ENCODE results near the gene KNDC1. TPM values are rescaled to one million over a fixed set of nuclear protein-coding genes. Genes with fewer than 3 reads are reported as not detected.

KNDC1 gene
- total and polyA plus RNA-seq, 2 experiments from 2014 or later = 1.8 to 16.0 TPM

DNA sequence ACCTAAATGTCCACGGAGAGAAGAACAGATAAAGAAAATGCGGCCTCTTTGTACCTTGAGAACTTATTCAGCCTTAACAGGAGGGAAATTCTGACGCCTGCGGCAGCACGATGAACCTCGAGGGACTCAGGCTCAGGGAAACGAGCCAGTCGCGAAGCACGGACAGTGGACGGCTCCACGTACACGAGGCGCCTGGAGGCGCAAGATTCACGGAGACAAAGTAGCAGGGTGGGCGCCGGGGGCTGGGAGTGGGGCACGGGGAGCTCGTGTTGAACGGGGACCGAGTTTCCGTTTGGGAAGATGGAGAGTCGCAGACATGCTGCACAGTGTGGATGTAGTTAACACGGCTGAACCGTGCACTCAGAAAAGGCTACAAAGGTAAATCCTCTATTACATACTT lies 56.8 kb downstream of the KNDC1 start (continued):
- TF ChIP-seq POLR2AphosphoS5 (IDR thresholded peaks at IDR 0.05; ENCODE audit: low read depth) (no peak), CTCF (conservative IDR thresholded peaks at IDR 0.05; ENCODE audit: low read depth in 2 of 2) (no peak)

DNA sequence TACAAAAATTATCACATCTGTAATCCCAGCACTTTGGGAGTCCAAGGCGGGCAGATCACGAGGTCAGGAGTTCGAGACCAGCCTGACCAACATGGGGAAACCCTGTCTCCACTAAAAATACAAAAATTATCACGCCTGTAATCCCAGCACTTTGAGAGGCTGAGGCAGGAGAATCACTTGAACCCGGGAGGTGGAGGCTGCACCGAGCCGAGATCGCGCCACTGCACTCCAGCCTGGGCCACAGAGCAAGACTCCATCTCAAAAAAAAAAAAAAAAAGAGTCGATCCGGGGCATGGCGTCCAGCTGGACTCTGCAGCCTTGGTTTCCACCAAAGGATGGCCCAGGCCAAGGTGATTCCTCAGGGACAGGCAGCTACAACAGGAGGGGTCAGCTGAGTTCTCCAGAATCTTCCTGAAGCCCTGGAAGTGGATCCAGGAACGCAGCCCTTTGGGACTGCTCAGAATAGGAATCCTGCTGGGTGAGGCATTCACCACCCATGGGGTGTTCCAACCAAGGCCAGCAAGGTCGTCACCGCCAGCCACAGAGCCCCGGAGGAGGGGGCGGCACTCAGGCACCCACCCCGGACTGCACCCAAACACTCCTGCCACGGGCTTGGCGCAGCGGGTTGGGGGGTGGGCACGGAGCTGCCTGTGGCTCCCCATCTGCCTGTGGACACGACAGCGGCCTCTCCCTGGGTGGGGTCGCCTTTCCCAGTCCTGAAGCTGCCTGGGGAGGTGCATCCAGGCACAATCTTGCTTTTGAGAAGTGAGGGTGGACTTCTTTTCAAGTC lies 58.0 kb downstream of the KNDC1 start:
- H3K27ac ChIP-seq (ENCODE audit: low read depth) = no peak overlapping the region
- H3K4me2 ChIP-seq = no peak overlapping the region
- ATAC-seq (peak; percentile 11), DNase-seq (ENCODE audit: low spot score) (no peak)
- H3F3A ChIP-seq (replicated peaks; ENCODE audit: low read depth) = peaks cover 14% of the 10 kb centered on the region; the same call in 1 of the 2 replicates
- H3K27me3 ChIP-seq (ENCODE audit: insufficient read depth) = no peaks in the 10 kb centered on the region
- Mint-ChIP-seq H3K36me3 (ENCODE audit: low read depth) (peaks cover 3% of the 10 kb centered on the region; the same call in 1 of the 3 replicates), H3K4me1 (peaks cover 3% of the 10 kb centered on the region), H3K27ac (no peak overlapping the region), H3K4me3 (no peak overlapping the region), H3K27me3 (ENCODE audit: insufficient read depth, low read depth, poor library complexity) (peaks cover 11% of the 10 kb centered on the region), H3K9me3 (no peaks in the 10 kb centered on the region; the same call in 2 of the 3 replicates)
- no peak overlapping the region for H3K4me3 ChIP-seq
- no peak overlapping the region for H2AFZ ChIP-seq
- no peaks in the 10 kb centered on the region for H4K20me1 ChIP-seq (replicated peaks; ENCODE audit: insufficient read depth)
- H3K79me2 ChIP-seq (replicated peaks; ENCODE audit: insufficient read depth) = no peaks in the 10 kb centered on the region
- no peaks in the 10 kb centered on the region for H3K9me2 ChIP-seq (ENCODE audit: insufficient read depth)
- H3K4me1 ChIP-seq (ENCODE audit: insufficient read depth) = 0 out of 2 replicates have a peak, but pooled peaks cover 4% of the 10 kb centered on the region
- H3K36me3 ChIP-seq (ENCODE audit: insufficient read depth) = no peaks in the 10 kb centered on the region
- TF ChIP-seq ZNF462 (CRISPR knock-in tag; IDR thresholded peaks at IDR 0.05) (no peak), POLR2AphosphoS5 (IDR thresholded peaks at IDR 0.05; ENCODE audit: low read depth) (no peak), EZH2 (IDR thresholded peaks at IDR 0.05; ENCODE audit: low read depth, unreplicated experiment) (no peak), REST (IDR thresholded peaks at IDR 0.05; ENCODE audit: unreplicated experiment) (no peak), ZNF331 (CRISPR knock-in tag; IDR thresholded peaks at IDR 0.05; ENCODE audit: low read depth) (no peak), JUNB (IDR thresholded peaks at IDR 0.05; ENCODE audit: unreplicated experiment) (no peak), ZNF114 (CRISPR knock-in tag; IDR thresholded peaks at IDR 0.05) (no peak), EZH2phosphoT487 (IDR thresholded peaks at IDR 0.05; ENCODE audit: unreplicated experiment) (no peak)
- TF ChIP-seq, protein P1, sequence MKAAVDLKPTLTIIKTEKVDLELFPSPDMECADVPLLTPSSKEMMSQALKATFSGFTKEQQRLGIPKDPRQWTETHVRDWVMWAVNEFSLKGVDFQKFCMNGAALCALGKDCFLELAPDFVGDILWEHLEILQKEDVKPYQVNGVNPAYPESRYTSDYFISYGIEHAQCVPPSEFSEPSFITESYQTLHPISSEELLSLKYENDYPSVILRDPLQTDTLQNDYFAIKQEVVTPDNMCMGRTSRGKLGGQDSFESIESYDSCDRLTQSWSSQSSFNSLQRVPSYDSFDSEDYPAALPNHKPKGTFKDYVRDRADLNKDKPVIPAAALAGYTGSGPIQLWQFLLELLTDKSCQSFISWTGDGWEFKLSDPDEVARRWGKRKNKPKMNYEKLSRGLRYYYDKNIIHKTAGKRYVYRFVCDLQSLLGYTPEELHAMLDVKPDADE (IDR thresholded peaks at IDR 0.05) = no peak

Measured in GM23338 (cell line).